GM12878 (cell line): ENCODE data around the gene CD300H. TPM values are rescaled to one million over a fixed set of nuclear protein-coding genes. Genes with fewer than 3 reads are reported as not detected.

ENCODE experiments used
- ATAC-seq: fragments of 200-7000 bp; cut with Tn5 transposase; 3 replicates; pipeline ENCODE4 v1.9.1; 2020; ENCODE audit warnings: mild to moderate bottlenecking, moderate library complexity
- BruUV-seq: library from RNA; stranded (reverse); fragments of 400-500 nt; replicated peaks from 2 replicates; lab custom pipeline; 2021; lab: Mats Ljungman, UMichigan
- CTCF ChIA-PET: fragments of 300-600 bp; sonication (Branson Sonifier 250); formaldehyde crosslinking; extraction: SDS; loops from one replicate; lab custom pipeline; 2021; ENCODE audit warnings: inconsistent platforms; lab: Yijun Ruan, JAX
- POLR2A ChIA-PET: fragments of 350-600 bp; formaldehyde crosslinking; extraction: SDS; loops from one replicate; lab custom pipeline; 2021; ENCODE audit warnings: inconsistent platforms; lab: Charles Lee
- RAD21 ChIA-PET: fragments of 300-600 bp; sonication (Branson Sonifier 250); formaldehyde crosslinking; loops from one replicate; lab custom pipeline; 2023; ENCODE audit warnings: antibody characterized with exemption; ENCODE audit not compliant: unreplicated experiment; lab: Charles Lee
- SMC1A ChIA-PET: fragments of 300-600 bp; sonication (Branson Sonifier 250); formaldehyde crosslinking; loops from one replicate; lab custom pipeline; 2023; ENCODE audit not compliant: unreplicated experiment, uncharacterized antibody; lab: Charles Lee
- DNase-seq: peaks from one replicate; pipeline ENCODE4 v3.0.0-alpha.2; 2011; ENCODE audit warnings: low read depth, low spot score
- FAIRE-seq: peaks from 3 replicates; lab custom pipeline; 2011; peaks lifted over from hg19 to GRCh38; lab: Jason Lieb, UNC
- H2AFZ ChIP-seq: 2 replicates; pipeline ENCODE4 v1.6.0; 2011; ENCODE audit warnings: low read depth, low read length, control low read depth; ENCODE audit not compliant: control insufficient read depth
- H3K27ac ChIP-seq: 2 replicates; pipeline ENCODE4 v1.5.1; 2011; ENCODE audit warnings: control low read depth; ENCODE audit not compliant: control insufficient read depth, insufficient read depth
- H3K27me3 ChIP-seq, 2 experiments: replicated peaks in 1 of 2; 2 replicates each; pipeline versions ENCODE4 v1.6.0 to v1.6.1; 2011; ENCODE audit warnings: low read length in 1 of 2; ENCODE audit not compliant: control insufficient read depth in 2 of 2, insufficient read depth in 2 of 2
- H3K36me3 ChIP-seq, 2 experiments: 2 replicates each; pipeline ENCODE4 v1.5.1; 2011; ENCODE audit warnings: low read length in 1 of 2; ENCODE audit not compliant: control insufficient read depth in 2 of 2, insufficient read depth in 2 of 2
- H3K4me1 ChIP-seq: 2 replicates; pipeline ENCODE4 v1.6.1; 2011; ENCODE audit warnings: mild to moderate bottlenecking, low read length, moderate library complexity, mixed read lengths; ENCODE audit not compliant: control insufficient read depth, insufficient read depth
- H3K4me2 ChIP-seq: 2 replicates; pipeline ENCODE4 v1.6.0; 2011; ENCODE audit warnings: control low read depth; ENCODE audit not compliant: control insufficient read depth, insufficient read depth
- H3K4me3 ChIP-seq: fragments of 200-600 bp; sonication (generic); 2 replicates; pipeline ENCODE4 v1.5.1; 2016
- H3K79me2 ChIP-seq: 2 replicates; pipeline ENCODE4 v1.6.0; 2011; ENCODE audit warnings: low read length; ENCODE audit not compliant: control insufficient read depth, insufficient read depth
- H3K9ac ChIP-seq: 2 replicates; pipeline ENCODE4 v1.8.0; 2011; ENCODE audit warnings: low read length, control low read depth, mixed read lengths; ENCODE audit not compliant: control insufficient read depth, insufficient read depth
- H3K9me3 ChIP-seq: replicated peaks from 3 replicates; pipeline ENCODE4 v1.5.1; 2011; ENCODE audit warnings: mild to moderate bottlenecking, low read length; ENCODE audit not compliant: control insufficient read depth, insufficient read depth
- H4K20me1 ChIP-seq: 2 replicates; pipeline ENCODE4 v1.6.0; 2011; ENCODE audit not compliant: control insufficient read depth, insufficient read depth
- BCL11A ChIP-seq: IDR thresholded peaks from 2 replicates; pipeline ENCODE4 v1.6.1; 2011; ENCODE audit warnings: low read depth, low read length
- BCLAF1 ChIP-seq: fragments of 450-650 bp; IDR thresholded peaks from 2 replicates; pipeline ENCODE4 v1.6.1; 2017; ENCODE audit warnings: antibody characterized with exemption, mild to moderate bottlenecking, moderate library complexity
- CBFB ChIP-seq: IDR thresholded peaks from 2 replicates; pipeline ENCODE4 v1.6.1; 2016; ENCODE audit warnings: antibody characterized with exemption, low read depth
- EGR1 ChIP-seq, 2 experiments: IDR thresholded peaks; 1 replicate in 1 of 2; 2 replicates in 1 of 2; pipeline ENCODE4 v1.6.1; 2011 to 2012; ENCODE audit warnings: low read depth in 2 of 2, low read length in 2 of 2, borderline replicate concordance in 1 of 2, mild to moderate bottlenecking in 1 of 2, moderate library complexity in 1 of 2
- MEF2B ChIP-seq: fragments of 450-650 bp; IDR thresholded peaks from 2 replicates; pipeline ENCODE4 v1.6.1; 2018; ENCODE audit warnings: mild to moderate bottlenecking, moderate library complexity; ENCODE audit not compliant: partially characterized antibody, poor library complexity, severe bottlenecking
- MTA3 ChIP-seq: IDR thresholded peaks from 2 replicates; pipeline ENCODE4 v1.6.1; 2012; ENCODE audit warnings: low read length, inconsistent platforms, borderline replicate concordance
- NFYB ChIP-seq: IDR thresholded peaks from 2 replicates; pipeline ENCODE4 v1.6.1; 2011; ENCODE audit warnings: low read depth, mild to moderate bottlenecking, low read length, improper control_type of control experiment, moderate library complexity; ENCODE audit not compliant: insufficient read depth
- NKRF ChIP-seq: fragments of 450-650 bp; conservative IDR thresholded peaks from 2 replicates; pipeline ENCODE4 v1.6.1; 2017; ENCODE audit warnings: mild to moderate bottlenecking, moderate library complexity
- NR2C1 ChIP-seq: fragments of 450-650 bp; IDR thresholded peaks from 2 replicates; pipeline ENCODE4 v1.6.1; 2017; ENCODE audit warnings: antibody characterized with exemption, mild to moderate bottlenecking, moderate library complexity
- PAX5 ChIP-seq: IDR thresholded peaks from 2 replicates; pipeline ENCODE4 v1.6.1; 2011; ENCODE audit warnings: low read depth, low read length, borderline replicate concordance
- PML ChIP-seq: IDR thresholded peaks from 2 replicates; pipeline ENCODE4 v1.6.1; 2012; ENCODE audit warnings: low read length, inconsistent platforms
- POLR2A ChIP-seq: IDR thresholded peaks from 2 replicates; pipeline ENCODE4 v1.6.1; 2011; ENCODE audit warnings: low read depth, mild to moderate bottlenecking, low read length
- POLR2AphosphoS5 ChIP-seq: IDR thresholded peaks from 2 replicates; pipeline ENCODE4 v1.6.1; 2011; ENCODE audit warnings: mild to moderate bottlenecking, low read length, inconsistent platforms
- RUNX3 ChIP-seq: IDR thresholded peaks from 2 replicates; pipeline ENCODE4 v1.6.1; 2012; ENCODE audit warnings: low read length, inconsistent platforms
- SMC3 ChIP-seq: IDR thresholded peaks from 2 replicates; pipeline ENCODE4 v1.6.1; 2011; ENCODE audit warnings: low read length, improper control_type of control experiment, borderline replicate concordance
- SPI1 ChIP-seq: IDR thresholded peaks from 2 replicates; pipeline ENCODE4 v1.6.1; 2011; ENCODE audit warnings: low read depth, mild to moderate bottlenecking, low read length, moderate library complexity, borderline replicate concordance; ENCODE audit not compliant: insufficient read depth
- SUZ12 ChIP-seq: fragments of 200-600 bp; sonication (generic); IDR thresholded peaks from one replicate; pipeline ENCODE4 v1.6.1; 2018; ENCODE audit warnings: antibody characterized with exemption, mild to moderate bottlenecking; ENCODE audit not compliant: unreplicated experiment
- ZNF207 ChIP-seq: fragments of 450-650 bp; IDR thresholded peaks from 2 replicates; pipeline ENCODE4 v1.6.1; 2014; ENCODE audit warnings: antibody characterized with exemption, mild to moderate bottlenecking, borderline replicate concordance
- WGBS: methylation state at CpG from one replicate; pipeline ENCODE4 v1.1.6; 2016; ENCODE audit warnings: low lambda C conversion rate; ENCODE audit not compliant: insufficient replicate concordance, insufficient coverage; ENCODE audit errors: missing lambda C conversion rate; 5-methylcytosine and 5-hydroxymethylcytosine counted together
- in situ Hi-C: fragments of 300-500 bp; cut with MboI; formaldehyde crosslinking; loops from 9 replicates; pipeline ENCODE4 v1.14.3; 2018; ENCODE audit warnings: mixed read lengths
- intact Hi-C: fragments of 100-400 bp; cut with micrococcal nuclease; formaldehyde crosslinking; loops from one replicate; pipeline ENCODE4 v1.14.2; 2022; ENCODE audit not compliant: unreplicated experiment
- polyA plus RNA-seq, 11 experiments: library from polyadenylated mRNA; depleted of rRNA in 4 of 11; unstranded in 6 of 11; stranded (reverse) in 5 of 11; fragments of >200 nt; fragmentation: Nextera tagmentation in 4 of 11; fragmentation: Illumina TruSeq in 1 of 11; extraction: Ambion mirVana in 4 of 11; extraction: Trizol in 1 of 11; gene quantifications; 1 replicate in 1 of 11; 2 replicates in 10 of 11; pipeline versions ENCODE4 v1.2.1 to v1.2.3, GENCODE V29; 2011 to 2016; ENCODE audit warnings: inconsistent platforms in 2 of 11, missing spikeins in 2 of 11, low read depth in 1 of 11
- total RNA-seq, 4 experiments: library from RNA; depleted of rRNA in 3 of 4; stranded (reverse); fragments of >200 nt in 3 of 4; fragmentation: Illumina TruSeq in 1 of 4; extraction: Trizol in 1 of 4; gene quantifications; 2 replicates each; pipeline versions ENCODE4 v1.2.1 to v1.2.3, GENCODE V29; 2013 to 2021
- TF ChIP-seq, protein P1 (sequence below): IDR thresholded peaks from 2 replicates; pipeline ENCODE4 v1.6.1; 2012; ENCODE audit warnings: low read depth, low read length, improper control_type of control experiment

Gene CD300H
- total and polyA plus RNA-seq, 10 of the 15 experiments (the other 5 are each of a cell fraction or from before 2014, with no cell fraction given): not detected

GRCh38 chr17:74542727-74543383 is 24.5 kb downstream of the CD300H start:
- no peak overlapping the region for H3K9ac ChIP-seq
- no peaks in the 10 kb centered on the region for H3K4me1 ChIP-seq
- WGBS: 46% methylated on average over 17 of the region's 17 CpGs
- H3K9me3 ChIP-seq: no peaks in the 10 kb centered on the region
- ChIA-PET SMC1A (no interaction called here), CTCF (no interaction called here), POLR2A (no interaction called here), RAD21 (no interaction called here)
- no peaks in the 10 kb centered on the region for H3K36me3 ChIP-seq
- no peak overlapping the region for H2AFZ ChIP-seq
- TF ChIP-seq NR2C1: no peak
- no peak for TF ChIP-seq SPI1
- TF ChIP-seq ZNF207: no peak
- TF ChIP-seq MEF2B: no peak
- TF ChIP-seq CBFB: no peak
- no peak for TF ChIP-seq NFYB
- TF ChIP-seq NKRF: no peak
- no peak for TF ChIP-seq PML
- no peak for TF ChIP-seq PAX5
- no peak for TF ChIP-seq EGR1 (IDR thresholded peaks at IDR 0.05; ENCODE audit: borderline replicate concordance in 1 of 2, low read depth in 2 of 2, low read length in 2 of 2)
- TF ChIP-seq SMC3: no peak
- no peak for TF ChIP-seq MTA3
- no peak for TF ChIP-seq BCL11A
- no peak for TF ChIP-seq RUNX3
- no peak for TF ChIP-seq BCLAF1
- TF ChIP-seq, protein P1, sequence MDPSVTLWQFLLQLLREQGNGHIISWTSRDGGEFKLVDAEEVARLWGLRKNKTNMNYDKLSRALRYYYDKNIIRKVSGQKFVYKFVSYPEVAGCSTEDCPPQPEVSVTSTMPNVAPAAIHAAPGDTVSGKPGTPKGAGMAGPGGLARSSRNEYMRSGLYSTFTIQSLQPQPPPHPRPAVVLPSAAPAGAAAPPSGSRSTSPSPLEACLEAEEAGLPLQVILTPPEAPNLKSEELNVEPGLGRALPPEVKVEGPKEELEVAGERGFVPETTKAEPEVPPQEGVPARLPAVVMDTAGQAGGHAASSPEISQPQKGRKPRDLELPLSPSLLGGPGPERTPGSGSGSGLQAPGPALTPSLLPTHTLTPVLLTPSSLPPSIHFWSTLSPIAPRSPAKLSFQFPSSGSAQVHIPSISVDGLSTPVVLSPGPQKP: no peak
- no peak for TF ChIP-seq POLR2AphosphoS5
- no peak for TF ChIP-seq POLR2A
- no peak for TF ChIP-seq SUZ12
- intact Hi-C loops (no loop called here), in situ Hi-C loops (no loop called here)
- DNase-seq (no peak), ATAC-seq (no peak), FAIRE-seq (no peak)
- BruUV-seq: no TSS peak
- no peaks in the 10 kb centered on the region for H3K79me2 ChIP-seq
- no peak overlapping the region for H3K27ac ChIP-seq
- no peak overlapping the region for H3K4me3 ChIP-seq
- no peaks in the 10 kb centered on the region for H4K20me1 ChIP-seq
- peaks cover 0 to 2% of the 10 kb centered on the region in 2 experiments; a peak in 2 of 4 replicates for H3K27me3 ChIP-seq
- H3K4me2 ChIP-seq: no peak overlapping the region
